ENCODE results near the gene BDP1. TPM values are rescaled to one million over a fixed set of nuclear protein-coding genes. Genes with fewer than 3 reads are reported as not detected.

BDP1 gene
- total RNA-seq, 1 donor from 2014 or later: 37.0 TPM

DNA sequence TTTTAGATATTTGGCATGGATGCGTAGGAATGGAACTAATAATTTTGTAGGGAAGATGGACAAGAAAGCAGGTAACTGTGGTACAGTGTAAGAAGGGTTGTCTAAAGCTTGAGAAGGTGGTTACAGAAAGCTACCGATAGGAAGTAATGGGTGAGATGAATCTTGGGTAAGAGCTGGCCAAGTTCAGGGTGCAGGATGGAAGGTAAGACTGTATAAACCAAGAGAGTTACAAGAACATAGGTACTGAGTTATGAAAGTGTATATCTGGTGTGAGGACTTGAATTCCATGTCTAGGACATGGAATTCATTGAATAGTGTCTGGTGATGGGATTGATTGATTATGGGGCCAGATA, 133.1 kb downstream of the BDP1 start:
- Mint-ChIP-seq H3K27me3 (ENCODE audit: unreplicated experiment) (peaks cover 2% of the 10 kb centered on the region), H3K4me1 (ENCODE audit: low read depth, unreplicated experiment) (peaks cover 2% of the 10 kb centered on the region), H3K4me3 (ENCODE audit: unreplicated experiment) (no peak overlapping the region), H3K27ac (ENCODE audit: unreplicated experiment) (no peak overlapping the region), H3K36me3 (ENCODE audit: unreplicated experiment) (no peaks in the 10 kb centered on the region), H3K9me3 (ENCODE audit: unreplicated experiment) (peaks cover 2% of the 10 kb centered on the region)
- DNase-seq: no peak
- TF ChIP-seq, protein P1, sequence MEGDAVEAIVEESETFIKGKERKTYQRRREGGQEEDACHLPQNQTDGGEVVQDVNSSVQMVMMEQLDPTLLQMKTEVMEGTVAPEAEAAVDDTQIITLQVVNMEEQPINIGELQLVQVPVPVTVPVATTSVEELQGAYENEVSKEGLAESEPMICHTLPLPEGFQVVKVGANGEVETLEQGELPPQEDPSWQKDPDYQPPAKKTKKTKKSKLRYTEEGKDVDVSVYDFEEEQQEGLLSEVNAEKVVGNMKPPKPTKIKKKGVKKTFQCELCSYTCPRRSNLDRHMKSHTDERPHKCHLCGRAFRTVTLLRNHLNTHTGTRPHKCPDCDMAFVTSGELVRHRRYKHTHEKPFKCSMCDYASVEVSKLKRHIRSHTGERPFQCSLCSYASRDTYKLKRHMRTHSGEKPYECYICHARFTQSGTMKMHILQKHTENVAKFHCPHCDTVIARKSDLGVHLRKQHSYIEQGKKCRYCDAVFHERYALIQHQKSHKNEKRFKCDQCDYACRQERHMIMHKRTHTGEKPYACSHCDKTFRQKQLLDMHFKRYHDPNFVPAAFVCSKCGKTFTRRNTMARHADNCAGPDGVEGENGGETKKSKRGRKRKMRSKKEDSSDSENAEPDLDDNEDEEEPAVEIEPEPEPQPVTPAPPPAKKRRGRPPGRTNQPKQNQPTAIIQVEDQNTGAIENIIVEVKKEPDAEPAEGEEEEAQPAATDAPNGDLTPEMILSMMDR (IDR thresholded peaks at IDR 0.05; ENCODE audit: partially characterized antibody, unreplicated experiment): no peak

DNA sequence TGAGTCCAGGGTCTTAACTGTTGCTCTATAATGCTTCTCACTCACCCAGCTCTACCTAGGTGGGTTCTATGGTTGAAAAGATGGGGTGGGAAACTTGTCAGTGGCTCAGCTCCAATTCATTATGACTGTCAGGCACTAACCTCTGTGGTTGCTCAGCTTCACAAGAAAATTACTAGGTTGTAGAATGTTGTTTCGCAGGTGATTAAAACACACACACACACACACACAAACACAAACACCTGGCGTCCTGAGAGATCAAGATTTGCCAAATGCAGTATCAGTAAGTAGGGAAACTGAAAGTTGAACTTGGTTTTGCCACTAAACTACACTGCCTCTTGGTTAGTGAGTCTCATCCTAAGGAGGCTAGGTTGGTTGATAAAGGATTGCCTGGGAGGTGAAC, 134.5 kb downstream of the BDP1 start:
- peaks cover 2% of the 10 kb centered on the region for H3K4me1 Mint-ChIP-seq (ENCODE audit: low read depth, unreplicated experiment)

DNA sequence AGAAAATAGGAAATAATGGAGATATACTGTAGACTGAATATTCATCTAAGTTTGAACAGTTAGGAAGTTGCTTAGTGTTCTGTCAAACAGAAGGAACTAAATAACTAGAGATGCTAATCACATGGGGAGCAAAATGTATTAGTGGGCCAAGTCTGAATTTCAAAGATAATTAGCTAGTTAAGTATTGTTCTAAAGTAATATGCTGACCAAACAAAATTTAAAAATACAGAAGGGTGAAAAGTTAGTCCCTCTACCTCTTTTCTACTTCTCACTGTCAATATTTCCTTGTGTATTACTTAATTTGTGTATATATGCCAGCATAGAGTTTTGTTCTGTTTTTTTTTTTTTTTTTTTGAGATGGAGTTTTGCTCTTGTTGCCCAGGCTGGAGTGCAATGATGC, 135.6 kb downstream of the BDP1 start:
- Mint-ChIP-seq H3K4me1 (ENCODE audit: low read depth, unreplicated experiment) (peaks cover 2% of the 10 kb centered on the region), H3K4me3 (ENCODE audit: unreplicated experiment) (no peak overlapping the region), H3K9me3 (ENCODE audit: unreplicated experiment) (peaks cover 2% of the 10 kb centered on the region), H3K27me3 (ENCODE audit: unreplicated experiment) (peaks cover 2% of the 10 kb centered on the region), H3K27ac (ENCODE audit: unreplicated experiment) (no peak overlapping the region), H3K36me3 (ENCODE audit: unreplicated experiment) (peaks cover under 1% of the 10 kb centered on the region)
- TF ChIP-seq, protein P1 (IDR thresholded peaks at IDR 0.05; ENCODE audit: partially characterized antibody, unreplicated experiment): no peak
- no peak for DNase-seq

More for the DNA sequence above, 134.5 kb downstream of the BDP1 start:
- H3K27ac Mint-ChIP-seq (ENCODE audit: unreplicated experiment): no peak overlapping the region
- H3K4me3 Mint-ChIP-seq (ENCODE audit: unreplicated experiment): no peak overlapping the region
- DNase-seq: no peak
- TF ChIP-seq, protein P1 (IDR thresholded peaks at IDR 0.05; ENCODE audit: partially characterized antibody, unreplicated experiment): no peak
- H3K9me3 Mint-ChIP-seq (ENCODE audit: unreplicated experiment): peaks cover 2% of the 10 kb centered on the region
- no peaks in the 10 kb centered on the region for H3K36me3 Mint-ChIP-seq (ENCODE audit: unreplicated experiment)
- peaks cover 2% of the 10 kb centered on the region for H3K27me3 Mint-ChIP-seq (ENCODE audit: unreplicated experiment)

DNA sequence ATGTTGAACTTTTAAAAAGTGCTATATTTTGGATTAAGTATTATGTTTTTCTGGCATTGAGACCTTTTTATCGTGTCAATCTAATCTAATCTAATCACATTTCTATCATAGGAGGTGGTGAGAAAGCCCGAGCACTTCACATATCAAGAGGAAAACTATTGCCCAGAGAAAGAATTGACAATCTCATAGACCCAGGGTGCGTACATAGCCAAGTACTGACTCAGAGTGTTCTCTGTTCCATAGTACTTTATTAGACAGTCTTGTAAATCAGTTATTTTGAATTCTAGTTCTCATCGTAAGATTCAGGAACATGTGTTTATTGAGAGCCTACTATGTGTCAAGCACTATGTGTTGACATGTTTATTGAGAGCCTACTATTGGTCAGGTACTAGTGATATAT, 140.7 kb downstream of the BDP1 start:
- H3K27me3 Mint-ChIP-seq (ENCODE audit: unreplicated experiment): peaks cover 3% of the 10 kb centered on the region
- DNase-seq: no peak
- no peaks in the 10 kb centered on the region for H3K9me3 Mint-ChIP-seq (ENCODE audit: unreplicated experiment)
- H3K4me1 Mint-ChIP-seq (ENCODE audit: low read depth, unreplicated experiment): no peaks in the 10 kb centered on the region
- TF ChIP-seq, protein P1 (IDR thresholded peaks at IDR 0.05; ENCODE audit: partially characterized antibody, unreplicated experiment): no peak
- H3K4me3 Mint-ChIP-seq (ENCODE audit: unreplicated experiment): no peak overlapping the region
- H3K27ac Mint-ChIP-seq (ENCODE audit: unreplicated experiment): no peak overlapping the region
- H3K36me3 Mint-ChIP-seq (ENCODE audit: unreplicated experiment): peaks cover 15% of the 10 kb centered on the region

DNA sequence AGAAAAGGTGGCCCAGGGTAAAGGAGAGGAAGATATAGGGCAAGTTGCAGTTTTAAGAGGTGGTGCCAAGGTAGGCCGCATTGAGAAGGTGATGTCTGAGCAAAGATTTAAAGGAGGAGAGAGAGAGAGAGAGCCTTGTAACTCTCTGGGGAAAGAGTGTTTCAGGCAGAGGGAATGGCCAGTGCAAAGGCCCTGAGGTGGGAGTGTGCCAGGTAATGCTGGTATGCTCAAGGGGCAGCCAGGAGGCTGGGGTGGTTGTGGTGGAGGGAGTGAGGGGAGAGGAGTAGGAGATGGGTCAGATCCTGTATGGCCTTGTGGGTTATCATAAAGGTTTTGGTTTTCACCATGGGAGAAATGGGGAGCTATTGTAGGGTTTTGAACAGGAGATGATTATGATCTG, 141.6 kb downstream of the BDP1 start:
- peaks cover 15% of the 10 kb centered on the region for H3K36me3 Mint-ChIP-seq (ENCODE audit: unreplicated experiment)
- H3K4me1 Mint-ChIP-seq (ENCODE audit: low read depth, unreplicated experiment): no peaks in the 10 kb centered on the region
- peaks cover 3% of the 10 kb centered on the region for H3K27me3 Mint-ChIP-seq (ENCODE audit: unreplicated experiment)
- no peaks in the 10 kb centered on the region for H3K9me3 Mint-ChIP-seq (ENCODE audit: unreplicated experiment)
- DNase-seq: no peak
- H3K4me3 Mint-ChIP-seq (ENCODE audit: unreplicated experiment): no peak overlapping the region
- no peak overlapping the region for H3K27ac Mint-ChIP-seq (ENCODE audit: unreplicated experiment)
- TF ChIP-seq, protein P1 (IDR thresholded peaks at IDR 0.05; ENCODE audit: partially characterized antibody, unreplicated experiment): no peak
